H9 (cell line): ENCODE results near the gene HOXD4. TPM values are rescaled to one million over a fixed set of nuclear protein-coding genes. Genes with fewer than 3 reads are reported as not detected.

Experiments
- DNase-seq: peaks from one replicate; pipeline ENCODE4 v3.0.0-alpha.2; 2017
- H2AFZ ChIP-seq: one replicate; pipeline ENCODE4 v1.6.1; 2013; ENCODE audit warnings: mild to moderate bottlenecking, low read length, control low read depth, moderate library complexity
- H2AK5ac ChIP-seq: 2 replicates; pipeline ENCODE4 v1.6.1; 2013; ENCODE audit warnings: low read length, control low read depth, mixed read lengths; ENCODE audit not compliant: insufficient read length
- H2BK120ac ChIP-seq: one replicate; pipeline ENCODE4 v1.6.1; 2013; ENCODE audit warnings: low read depth, mild to moderate bottlenecking, low read length, control low read depth, inconsistent platforms; ENCODE audit not compliant: poor library complexity, severe bottlenecking
- H2BK12ac ChIP-seq: 2 replicates; pipeline ENCODE4 v1.6.1; 2013; ENCODE audit warnings: low read length, control low read depth, mixed read lengths, low read depth; ENCODE audit not compliant: insufficient read length
- H2BK15ac ChIP-seq: 2 replicates; pipeline ENCODE4 v1.6.1; 2013; ENCODE audit warnings: low read depth, low read length, control low read depth
- H2BK20ac ChIP-seq: one replicate; pipeline ENCODE4 v1.6.1; 2013; ENCODE audit warnings: low read depth, mild to moderate bottlenecking, low read length, control low read depth, inconsistent platforms; ENCODE audit not compliant: poor library complexity, severe bottlenecking
- H2BK5ac ChIP-seq: 2 replicates; pipeline ENCODE4 v1.6.1; 2013; ENCODE audit warnings: low read length, control low read depth, mixed read lengths; ENCODE audit not compliant: insufficient read length
- H3K14ac ChIP-seq: 2 replicates; pipeline ENCODE4 v1.6.1; 2013; ENCODE audit warnings: low read length, control low read depth; ENCODE audit not compliant: insufficient read depth
- H3K18ac ChIP-seq: 2 replicates; pipeline ENCODE4 v1.6.1; 2013; ENCODE audit warnings: low read depth, mild to moderate bottlenecking, mixed read lengths, low read length, control low read depth; ENCODE audit not compliant: insufficient read length
- H3K23ac ChIP-seq: 2 replicates; pipeline ENCODE4 v1.6.1; 2013; ENCODE audit warnings: low read length, control low read depth, mixed read lengths, low read depth; ENCODE audit not compliant: insufficient read length
- H3K23me2 ChIP-seq: 2 replicates; pipeline ENCODE4 v1.6.1; 2013; ENCODE audit warnings: low read depth, mild to moderate bottlenecking, mixed read lengths, low read length, control low read depth; ENCODE audit not compliant: insufficient read length, poor library complexity, severe bottlenecking
- H3K27ac ChIP-seq: 2 replicates; pipeline ENCODE4 v1.5.1; 2013; ENCODE audit warnings: low read length, control low read depth, mixed read lengths, low read depth; ENCODE audit not compliant: insufficient read length
- H3K27me3 ChIP-seq: 2 replicates; pipeline ENCODE4 v1.6.1; 2013; ENCODE audit warnings: low read length, control low read depth, inconsistent platforms; ENCODE audit not compliant: insufficient read depth
- H3K4ac ChIP-seq: 2 replicates; pipeline ENCODE4 v1.6.1; 2013; ENCODE audit warnings: low read depth, mild to moderate bottlenecking, control low read depth, inconsistent platforms, low read length, moderate library complexity
- H3K4me1 ChIP-seq: 2 replicates; pipeline ENCODE4 v1.6.1; 2013; ENCODE audit warnings: low read length, control low read depth, inconsistent platforms; ENCODE audit not compliant: insufficient read depth
- H3K4me2 ChIP-seq: 2 replicates; pipeline ENCODE4 v1.6.1; 2013; ENCODE audit warnings: low read length, control low read depth, mixed read lengths; ENCODE audit not compliant: insufficient read length, insufficient read depth
- H3K56ac ChIP-seq: 2 replicates; pipeline ENCODE4 v1.6.1; 2013; ENCODE audit warnings: low read depth, mild to moderate bottlenecking, mixed read lengths, low read length, control low read depth; ENCODE audit not compliant: insufficient read length
- H3K79me1 ChIP-seq: 2 replicates; pipeline ENCODE4 v1.6.1; 2013; ENCODE audit warnings: low read depth, mild to moderate bottlenecking, moderate library complexity, low read length, control low read depth, inconsistent platforms; ENCODE audit not compliant: insufficient read depth, poor library complexity, severe bottlenecking
- H3K79me2 ChIP-seq: 2 replicates; pipeline ENCODE4 v1.6.1; 2013; ENCODE audit warnings: low read length, control low read depth, inconsistent platforms; ENCODE audit not compliant: insufficient read depth
- H3K9ac ChIP-seq: 2 replicates; pipeline ENCODE4 v1.6.1; 2013; ENCODE audit warnings: low read length, control low read depth, mixed read lengths; ENCODE audit not compliant: insufficient read length; ENCODE audit errors: extremely low read depth
- H3K9me3 ChIP-seq: one replicate; pipeline ENCODE4 v1.6.1; 2013; ENCODE audit warnings: low read depth, low read length, inconsistent platforms; ENCODE audit not compliant: control insufficient read depth
- H3T11ph ChIP-seq: one replicate; pipeline ENCODE4 v1.6.1; 2013; ENCODE audit warnings: mild to moderate bottlenecking, low read length, control low read depth, inconsistent platforms
- H4K20me1 ChIP-seq: one replicate; pipeline ENCODE4 v1.6.1; 2013; ENCODE audit not compliant: control insufficient read depth, insufficient read length, insufficient read depth
- H4K5ac ChIP-seq: 2 replicates; pipeline ENCODE4 v1.6.1; 2013; ENCODE audit warnings: low read depth, mild to moderate bottlenecking, mixed read lengths, low read length, control low read depth; ENCODE audit not compliant: insufficient read length
- H4K8ac ChIP-seq: replicated peaks from 2 replicates; pipeline ENCODE4 v1.6.1; 2013; ENCODE audit warnings: low read length, control low read depth, mixed read lengths, low read depth; ENCODE audit not compliant: insufficient read length
- H4K91ac ChIP-seq: 2 replicates; pipeline ENCODE4 v1.6.1; 2013; ENCODE audit warnings: low read depth, mild to moderate bottlenecking, moderate library complexity, mixed read lengths, low read length, control low read depth; ENCODE audit not compliant: insufficient read length
- H3K27ac Mint-ChIP-seq, 3 experiments: 2 replicates in 2 of 3; 3 replicates in 1 of 3; pipeline ENCODE4 v1.8.0; 2020 to 2021; ENCODE audit warnings: mixed read lengths in 3 of 3, mild to moderate bottlenecking in 1 of 3, moderate library complexity in 1 of 3
- H3K27me3 Mint-ChIP-seq: 2 replicates; pipeline ENCODE4 v1.8.0; 2021; ENCODE audit warnings: low read depth, mild to moderate bottlenecking, moderate library complexity, mixed read lengths
- H3K36me3 Mint-ChIP-seq, 3 experiments: 2 replicates in 2 of 3; 3 replicates in 1 of 3; pipeline ENCODE4 v1.8.0; 2020 to 2021; ENCODE audit warnings: low read depth in 3 of 3, mixed read lengths in 3 of 3; ENCODE audit not compliant: insufficient read depth in 1 of 3
- H3K4me1 Mint-ChIP-seq, 2 experiments: 2 replicates each; pipeline ENCODE4 v1.8.0; 2020; ENCODE audit warnings: mixed read lengths in 2 of 2
- H3K4me3 Mint-ChIP-seq, 2 experiments: 2 replicates in 1 of 2; 3 replicates in 1 of 2; pipeline ENCODE4 v1.8.0; 2020 to 2021; ENCODE audit warnings: mild to moderate bottlenecking in 2 of 2, mixed read lengths in 2 of 2, moderate library complexity in 1 of 2
- H3K9me3 Mint-ChIP-seq, 2 experiments: 2 replicates in 1 of 2; 3 replicates in 1 of 2; pipeline ENCODE4 v1.8.0; 2020; ENCODE audit warnings: mild to moderate bottlenecking in 2 of 2, mixed read lengths in 2 of 2, moderate library complexity in 1 of 2
- CTCF ChIP-seq: fragments of 200-600 bp; sonication (generic); conservative IDR thresholded peaks from 3 replicates; pipeline ENCODE4 v1.8.0; 2021; ENCODE audit warnings: antibody characterized with exemption, mild to moderate bottlenecking
- WGBS: extraction: QIAGEN DNeasy Blood & Tissue Kit; methylation state at CpG from one replicate; pipeline ENCODE4 v1.1.7; 2013; ENCODE audit warnings: missing lambda C conversion rate, low lambda C conversion rate, mixed read lengths; ENCODE audit not compliant: insufficient read length; ENCODE audit errors: extremely low coverage; 5-methylcytosine and 5-hydroxymethylcytosine counted together
- total RNA-seq: library from RNA; stranded (reverse); gene quantifications from 2 replicates; pipeline ENCODE4 v1.2.1, GENCODE V29; 2021

Gene HOXD4
- total RNA-seq, 1 experiment from 2014 or later, result not detected

GRCh38 chr2:176112375-176113302, 38.7 kb upstream of the HOXD4 start:
- H3K18ac ChIP-seq, result no peak overlapping the region
- no peak overlapping the region for H2BK20ac ChIP-seq
- H2BK12ac ChIP-seq, result no peak overlapping the region
- H3K79me2 ChIP-seq, result no peaks in the 10 kb centered on the region
- no peaks in the 10 kb centered on the region for H3K9me3 ChIP-seq
- no peak overlapping the region for H4K91ac ChIP-seq
- H2BK5ac ChIP-seq, result no peak overlapping the region
- no peak overlapping the region for H2AK5ac ChIP-seq
- no peak overlapping the region for H4K5ac ChIP-seq
- Mint-ChIP-seq H3K4me1 (peaks cover 0 to 20% of the 10 kb centered on the region in 2 experiments; a peak in 2 of 4 replicates), H3K27ac (peak overlapping the region in 1 of 3 experiments; percentile 80; a peak in 1 of 7 replicates), H3K9me3 (peaks cover 9 to 19% of the 10 kb centered on the region in 2 experiments), H3K4me3 (no peak overlapping the region; a peak in 1 of 5 replicates), H3K36me3 (peaks cover 0 to 3% (median 0%) of the 10 kb centered on the region in 3 experiments; a peak in 2 of 7 replicates), H3K27me3 (peaks cover 98% of the 10 kb centered on the region)
- no peak overlapping the region for H2BK15ac ChIP-seq
- no peak overlapping the region for H2AFZ ChIP-seq
- no peak overlapping the region for H3K27ac ChIP-seq
- no peak overlapping the region for H2BK120ac ChIP-seq
- no peaks in the 10 kb centered on the region for H3K79me1 ChIP-seq
- no peaks in the 10 kb centered on the region for H4K20me1 ChIP-seq
- peaks cover 98% of the 10 kb centered on the region for H3K27me3 ChIP-seq
- DNase-seq, result peak; percentile 33
- no peak for TF ChIP-seq CTCF
- H3K4me1 ChIP-seq, result no peaks in the 10 kb centered on the region
- H3K4me2 ChIP-seq, result no peak overlapping the region
- no peak overlapping the region for H3K4ac ChIP-seq
- no peak overlapping the region for H3K56ac ChIP-seq
- H3K14ac ChIP-seq, result no peak overlapping the region
- no peak overlapping the region for H4K8ac ChIP-seq
- no peak overlapping the region for H3K23ac ChIP-seq
- no peak overlapping the region for H3K9ac ChIP-seq
- H3K23me2 ChIP-seq, result no peaks in the 10 kb centered on the region
- WGBS, result no CpG with 5 or more reads among the region's 40 CpGs
- no peak overlapping the region for H3T11ph ChIP-seq
